HEK293 (cell line): Measurements from ENCODE around the gene FXYD6.

ENCODE experiments used
- CTCF ChIA-PET: fragments of 350-600 bp; formaldehyde crosslinking; extraction: SDS; loops from one replicate; lab custom pipeline; 2021; ENCODE audit warnings: antibody characterized with exemption; lab: Yijun Ruan, JAX
- POLR2A ChIA-PET: fragments of 300-600 bp; formaldehyde crosslinking; extraction: SDS; loops from one replicate; lab custom pipeline; 2020; ENCODE audit warnings: antibody characterized with exemption, inconsistent platforms; lab: Yijun Ruan, JAX
- H3K27ac ChIP-seq: fragments of 200-500 bp; sonication (Bioruptor generic); 2 replicates; pipeline ENCODE4 v1.5.1; 2014; ENCODE audit warnings: low read depth, low read length, control low read depth, inconsistent platforms; ENCODE audit errors: extremely low read depth
- H3K36me3 ChIP-seq, 2 experiments: fragments of 200-500 bp in 1 of 2; sonication (Bioruptor generic) in 1 of 2; 1 replicate in 1 of 2; 2 replicates in 1 of 2; pipeline ENCODE4 v1.5.1; 2014 to 2017; ENCODE audit warnings: inconsistent platforms in 2 of 2, low read length in 2 of 2; ENCODE audit not compliant: control insufficient read depth in 2 of 2, insufficient read depth in 1 of 2
- H3K4me1 ChIP-seq: fragments of 200-500 bp; sonication (Bioruptor generic); 2 replicates; pipeline ENCODE4 v1.5.1; 2014; ENCODE audit warnings: mild to moderate bottlenecking, low read length, inconsistent platforms; ENCODE audit not compliant: control insufficient read depth, insufficient read depth
- H3K4me3 ChIP-seq: 2 replicates; pipeline ENCODE4 v1.5.1; 2011; ENCODE audit warnings: low read depth, mild to moderate bottlenecking, control low read depth, low read length, moderate library complexity
- H3K9me3 ChIP-seq: fragments of 200-500 bp; sonication (Bioruptor generic); 2 replicates; pipeline ENCODE4 v1.5.1; 2014; ENCODE audit warnings: low read depth, low read length, inconsistent platforms; ENCODE audit not compliant: control insufficient read depth, insufficient read depth
- GLIS1 ChIP-seq: fragments of 450-650 bp; formaldehyde crosslinking; IDR thresholded peaks from 2 replicates; pipeline ENCODE4 v1.5.1; 2016; ENCODE audit warnings: missing biosample characterization, missing genetic modification characterization
- IKZF3 ChIP-seq: fragments of 450-650 bp; IDR thresholded peaks from 2 replicates; pipeline ENCODE4 v1.5.0; 2018; ENCODE audit warnings: missing biosample characterization, mild to moderate bottlenecking, missing genetic modification characterization, moderate library complexity
- PRDM2 ChIP-seq: fragments of 450-650 bp; formaldehyde crosslinking; IDR thresholded peaks from 2 replicates; pipeline ENCODE4 v1.5.1; 2016; ENCODE audit warnings: missing biosample characterization, missing genetic modification characterization, borderline replicate concordance
- SCRT2 ChIP-seq: fragments of 450-650 bp; formaldehyde crosslinking; IDR thresholded peaks from 2 replicates; pipeline ENCODE4 v1.5.1; 2016; ENCODE audit warnings: missing biosample characterization, missing genetic modification characterization
- ZNF26 ChIP-seq: fragments of 450-650 bp; formaldehyde crosslinking; IDR thresholded peaks from 2 replicates; pipeline ENCODE4 v1.5.1; 2016; ENCODE audit warnings: missing biosample characterization, missing genetic modification characterization
- ZNF266 ChIP-seq: fragments of 450-650 bp; formaldehyde crosslinking; IDR thresholded peaks from 2 replicates; pipeline ENCODE4 v1.5.1; 2016; ENCODE audit warnings: missing biosample characterization, missing genetic modification characterization, low read depth
- ZNF302 ChIP-seq: fragments of 450-650 bp; formaldehyde crosslinking; IDR thresholded peaks from 2 replicates; pipeline ENCODE4 v1.5.1; 2016; ENCODE audit warnings: missing biosample characterization, missing genetic modification characterization, low read depth
- ZNF341 ChIP-seq: fragments of 450-650 bp; formaldehyde crosslinking; IDR thresholded peaks from 2 replicates; pipeline ENCODE4; 2016; ENCODE audit warnings: low read depth, missing biosample characterization, missing genetic modification characterization
- ZNF664 ChIP-seq: fragments of 450-650 bp; formaldehyde crosslinking; IDR thresholded peaks from 2 replicates; pipeline ENCODE4 v1.5.1; 2016; ENCODE audit warnings: missing biosample characterization, missing genetic modification characterization
- ZSCAN23 ChIP-seq: fragments of 450-650 bp; formaldehyde crosslinking; IDR thresholded peaks from 2 replicates; pipeline ENCODE4 v1.5.1; 2016; ENCODE audit warnings: missing biosample characterization, missing genetic modification characterization
- ZSCAN4 ChIP-seq: fragments of 450-650 bp; formaldehyde crosslinking; IDR thresholded peaks from 2 replicates; pipeline ENCODE4 v1.5.1; 2017; ENCODE audit warnings: missing biosample characterization, missing genetic modification characterization
- ZSCAN5A ChIP-seq: fragments of 450-650 bp; formaldehyde crosslinking; IDR thresholded peaks from 2 replicates; pipeline ENCODE4 v1.5.1; 2016; ENCODE audit warnings: missing biosample characterization, missing genetic modification characterization
- TF ChIP-seq, protein P1 (sequence below): fragments of 450-650 bp; formaldehyde crosslinking; IDR thresholded peaks from 2 replicates; pipeline ENCODE4 v1.5.1; 2016; ENCODE audit warnings: missing biosample characterization, missing genetic modification characterization
- TF ChIP-seq, protein P2 (sequence below): fragments of 450-650 bp; formaldehyde crosslinking; IDR thresholded peaks from 2 replicates; pipeline ENCODE4 v1.5.1; 2016; ENCODE audit warnings: missing biosample characterization, missing genetic modification characterization

The FXYD6 gene

GRCh38 chr11:117830072-117830471, 46.4 kb downstream of the FXYD6 start (continued):
- TF ChIP-seq, protein P1, sequence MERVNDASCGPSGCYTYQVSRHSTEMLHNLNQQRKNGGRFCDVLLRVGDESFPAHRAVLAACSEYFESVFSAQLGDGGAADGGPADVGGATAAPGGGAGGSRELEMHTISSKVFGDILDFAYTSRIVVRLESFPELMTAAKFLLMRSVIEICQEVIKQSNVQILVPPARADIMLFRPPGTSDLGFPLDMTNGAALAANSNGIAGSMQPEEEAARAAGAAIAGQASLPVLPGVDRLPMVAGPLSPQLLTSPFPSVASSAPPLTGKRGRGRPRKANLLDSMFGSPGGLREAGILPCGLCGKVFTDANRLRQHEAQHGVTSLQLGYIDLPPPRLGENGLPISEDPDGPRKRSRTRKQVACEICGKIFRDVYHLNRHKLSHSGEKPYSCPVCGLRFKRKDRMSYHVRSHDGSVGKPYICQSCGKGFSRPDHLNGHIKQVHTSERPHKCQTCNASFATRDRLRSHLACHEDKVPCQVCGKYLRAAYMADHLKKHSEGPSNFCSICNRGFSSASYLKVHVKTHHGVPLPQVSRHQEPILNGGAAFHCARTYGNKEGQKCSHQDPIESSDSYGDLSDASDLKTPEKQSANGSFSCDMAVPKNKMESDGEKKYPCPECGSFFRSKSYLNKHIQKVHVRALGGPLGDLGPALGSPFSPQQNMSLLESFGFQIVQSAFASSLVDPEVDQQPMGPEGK (tag by site-specific recombination), result no peak
- TF ChIP-seq ZSCAN23 (tag by site-specific recombination) (no peak), SCRT2 (tag by site-specific recombination) (no peak), ZNF664 (tag by site-specific recombination) (no peak), PRDM2 (tag by site-specific recombination) (no peak), ZNF266 (tag by site-specific recombination) (no peak), ZNF341 (tag by site-specific recombination) (no peak), ZSCAN4 (tag by site-specific recombination) (no peak), ZSCAN5A (tag by site-specific recombination) (no peak)
- TF ChIP-seq, protein P2, sequence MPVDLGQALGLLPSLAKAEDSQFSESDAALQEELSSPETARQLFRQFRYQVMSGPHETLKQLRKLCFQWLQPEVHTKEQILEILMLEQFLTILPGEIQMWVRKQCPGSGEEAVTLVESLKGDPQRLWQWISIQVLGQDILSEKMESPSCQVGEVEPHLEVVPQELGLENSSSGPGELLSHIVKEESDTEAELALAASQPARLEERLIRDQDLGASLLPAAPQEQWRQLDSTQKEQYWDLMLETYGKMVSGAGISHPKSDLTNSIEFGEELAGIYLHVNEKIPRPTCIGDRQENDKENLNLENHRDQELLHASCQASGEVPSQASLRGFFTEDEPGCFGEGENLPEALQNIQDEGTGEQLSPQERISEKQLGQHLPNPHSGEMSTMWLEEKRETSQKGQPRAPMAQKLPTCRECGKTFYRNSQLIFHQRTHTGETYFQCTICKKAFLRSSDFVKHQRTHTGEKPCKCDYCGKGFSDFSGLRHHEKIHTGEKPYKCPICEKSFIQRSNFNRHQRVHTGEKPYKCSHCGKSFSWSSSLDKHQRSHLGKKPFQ (tag by site-specific recombination), result no peak

GRCh38 chr11:117829369-117829725, 47.1 kb downstream of the FXYD6 start:
- ChIA-PET CTCF (interaction anchor here (0.5 to 10.2 kb wide), 2 partner anchors 11 to 385 kb away, joined by 4 to 78 read pairs; no protein-coding TSS in a partner anchor), POLR2A (no interaction called here)
- no peak overlapping the region for H3K27ac ChIP-seq
- H3K4me3 ChIP-seq, result no peak overlapping the region
- H3K36me3 ChIP-seq, result no peaks in the 10 kb centered on the region
- H3K9me3 ChIP-seq, result no peaks in the 10 kb centered on the region
- TF ChIP-seq SCRT2 (tag by site-specific recombination), result no peak
- no peak for TF ChIP-seq GLIS1 (tag by site-specific recombination)
- no peak for TF ChIP-seq IKZF3 (tag by site-specific recombination)
- no peak for TF ChIP-seq ZNF302 (tag by site-specific recombination)
- no peak for TF ChIP-seq ZNF26
- no peaks in the 10 kb centered on the region for H3K4me1 ChIP-seq
